Measurements from ENCODE around the gene F10. TPM values are rescaled to one million over a fixed set of nuclear protein-coding genes. Genes with fewer than 3 reads are reported as not detected.

The F10 gene
- total RNA-seq, 2 donors from 2014 or later = 18.7 to 32.4 TPM

GRCh38 chr13:113149711-113150549 is 27.3 kb downstream of the F10 start:
- Mint-ChIP-seq H3K36me3 (ENCODE audit: low read depth) (peaks cover 12% of the 10 kb centered on the region), H3K4me3 (no peak overlapping the region), H3K4me1 (peaks cover 17% of the 10 kb centered on the region), H3K27me3 (ENCODE audit: insufficient read depth) (no peaks in the 10 kb centered on the region), H3K9me3 (no peaks in the 10 kb centered on the region), H3K27ac (no peak overlapping the region)
- Histone ChIP-seq H3K4me1 (ENCODE audit: control insufficient read depth, insufficient read depth, low read length) (peaks cover 8% of the 10 kb centered on the region), H3K9ac (ENCODE audit: extremely low read depth, low read length, poor library complexity, severe bottlenecking) (no peak overlapping the region), H3K27me3 (ENCODE audit: control insufficient read depth, insufficient read depth, low read length, poor library complexity, severe bottlenecking) (peaks cover 13% of the 10 kb centered on the region), H3K36me3 (ENCODE audit: control insufficient read depth, insufficient read depth, low read length) (no peaks in the 10 kb centered on the region), H3K4me3 (ENCODE audit: low read length) (no peak overlapping the region), H3K9me3 (ENCODE audit: control insufficient read depth, low read length) (no peaks in the 10 kb centered on the region), H3K27ac (ENCODE audit: low read depth, low read length) (no peak overlapping the region)
- DNase-seq = peak; percentile 31
- no peak for TF ChIP-seq CTCF (conservative IDR thresholded peaks at IDR 0.05)
- 93% methylated on average over 22 to 26 of the region's 26 CpGs for WGBS, 2 experiments (ENCODE audit: insufficient coverage in 1 of 2, insufficient read length in 1 of 2)

GRCh38 chr13:113150550-113151365 is 28.2 kb downstream of the F10 start:
- H3K9me3 ChIP-seq (ENCODE audit: control insufficient read depth, low read length) = peaks cover 4% of the 10 kb centered on the region
- Mint-ChIP-seq H3K9me3 (peaks cover 3% of the 10 kb centered on the region), H3K4me1 (peaks cover 21% of the 10 kb centered on the region), H3K27ac (no peak overlapping the region), H3K4me3 (peak overlapping the region; percentile 14), H3K36me3 (ENCODE audit: low read depth) (peaks cover 12% of the 10 kb centered on the region), H3K27me3 (ENCODE audit: insufficient read depth) (no peaks in the 10 kb centered on the region)
- TF ChIP-seq CTCF (conservative IDR thresholded peaks at IDR 0.05) = no peak
- H3K4me3 ChIP-seq (ENCODE audit: low read length) = no peak overlapping the region
- peaks cover 13% of the 10 kb centered on the region for H3K27me3 ChIP-seq (ENCODE audit: control insufficient read depth, insufficient read depth, low read length, poor library complexity, severe bottlenecking)
- WGBS, 2 experiments (ENCODE audit: insufficient coverage in 1 of 2, insufficient read length in 1 of 2) = 90 to 94% methylated on average over 20 to 31 of the region's 31 CpGs
- H3K4me1 ChIP-seq (ENCODE audit: control insufficient read depth, insufficient read depth, low read length) = peaks cover 8% of the 10 kb centered on the region
- no peaks in the 10 kb centered on the region for H3K36me3 ChIP-seq (ENCODE audit: control insufficient read depth, insufficient read depth, low read length)
- DNase-seq = peak; percentile 39
- no peak overlapping the region for H3K27ac ChIP-seq (ENCODE audit: low read depth, low read length)
- no peak overlapping the region for H3K9ac ChIP-seq (ENCODE audit: extremely low read depth, low read length, poor library complexity, severe bottlenecking)

- WGBS, 2 experiments (ENCODE audit: insufficient coverage in 1 of 2, insufficient read length in 1 of 2) = 78 to 88% methylated on average over 19 to 28 of the region's 28 CpGs
- H3K27ac Mint-ChIP-seq = no peak overlapping the region
- H3K4me3 ChIP-seq (ENCODE audit: low read length) = no peak overlapping the region
Measured at GRCh38 chr13:113151745-113152690, 29.4 kb downstream of the F10 start.

More at GRCh38 chr13:113151745-113152690, 29.4 kb downstream of the F10 start:
- Histone ChIP-seq H3K27me3 (ENCODE audit: control insufficient read depth, insufficient read depth, low read length, poor library complexity, severe bottlenecking) (peaks cover 13% of the 10 kb centered on the region), H3K9me3 (ENCODE audit: control insufficient read depth, low read length) (peaks cover 13% of the 10 kb centered on the region), H3K4me1 (ENCODE audit: control insufficient read depth, insufficient read depth, low read length) (peaks cover 8% of the 10 kb centered on the region), H3K36me3 (ENCODE audit: control insufficient read depth, insufficient read depth, low read length) (no peaks in the 10 kb centered on the region), H3K9ac (ENCODE audit: extremely low read depth, low read length, poor library complexity, severe bottlenecking) (no peak overlapping the region), H3K27ac (ENCODE audit: low read depth, low read length) (no peak overlapping the region)
- peak overlapping the region; percentile 66 for H3K4me3 Mint-ChIP-seq
- peaks cover 23% of the 10 kb centered on the region for H3K4me1 Mint-ChIP-seq
- H3K27me3 Mint-ChIP-seq (ENCODE audit: insufficient read depth) = no peaks in the 10 kb centered on the region
- H3K9me3 Mint-ChIP-seq = peaks cover 7% of the 10 kb centered on the region
- DNase-seq = peak; percentile 65
- H3K36me3 Mint-ChIP-seq (ENCODE audit: low read depth) = peaks cover 13% of the 10 kb centered on the region
- TF ChIP-seq CTCF (conservative IDR thresholded peaks at IDR 0.05) = no peak
